B cell (primary cell): ENCODE data around the gene ERGIC1. TPM values are rescaled to one million over a fixed set of nuclear protein-coding genes. Genes with fewer than 3 reads are reported as not detected.

Experiments used
- ATAC-seq: fragments of 200-7000 bp; cut with Tn5 transposase; one replicate; pipeline ENCODE4 v1.10.0; 2021; ENCODE audit warnings: low read depth, mild to moderate bottlenecking, moderate number of reproducible peaks, moderate library complexity
- CTCF ChIA-PET: fragments of 350-600 bp; sonication (Branson Sonifier 250); formaldehyde crosslinking; loops from one replicate; lab custom pipeline; 2021; ENCODE audit warnings: antibody characterized with exemption, inconsistent platforms; lab: Charles Lee
- POLR2A ChIA-PET: fragments of 350-600 bp; sonication (Branson Sonifier 250); formaldehyde crosslinking; loops from one replicate; lab custom pipeline; 2021; ENCODE audit warnings: antibody characterized with exemption; lab: Charles Lee
- DNase-seq: peaks from one replicate; pipeline ENCODE4 v3.0.0; 2013
- H2AFZ ChIP-seq: 2 replicates; pipeline ENCODE4 v1.6.1; 2012; ENCODE audit warnings: mild to moderate bottlenecking, low read depth, low read length; ENCODE audit not compliant: insufficient read depth, poor library complexity, severe bottlenecking
- H3K27ac ChIP-seq, 2 donors: 1 replicate in 1 of 2; 2 replicates in 1 of 2; pipeline ENCODE4 v1.5.1; 2012 to 2013; ENCODE audit warnings: low read length in 2 of 2, mild to moderate bottlenecking in 2 of 2, moderate library complexity in 1 of 2
- H3K27me3 ChIP-seq, 4 experiments: fragments of 200-600 bp in 1 of 4; sonication (generic) in 1 of 4; replicated peaks in 1 of 4; 1 replicate in 2 of 4; 2 replicates in 2 of 4; pipeline versions ENCODE4 v1.6.1 to v1.7.0; 2013 to 2016; ENCODE audit warnings: low read length in 3 of 4, mild to moderate bottlenecking in 2 of 4, mixed read lengths in 1 of 4, moderate library complexity in 1 of 4; ENCODE audit not compliant: insufficient read depth in 4 of 4, control insufficient read depth in 3 of 4; ENCODE audit errors: control extremely low read depth in 1 of 4
- H3K36me3 ChIP-seq, 2 experiments: replicated peaks in 1 of 2; 1 replicate in 1 of 2; 2 replicates in 1 of 2; pipeline versions ENCODE4 v1.6.1 to v1.7.1; 2013; ENCODE audit warnings: low read length in 1 of 2; ENCODE audit not compliant: insufficient read depth in 2 of 2, control insufficient read depth in 1 of 2; ENCODE audit errors: control extremely low read depth in 1 of 2, extremely low read depth in 1 of 2
- H3K4me1 ChIP-seq, 2 donors: fragments of 200-600 bp in 1 of 2; sonication (generic) in 1 of 2; 1 replicate in 1 of 2; 2 replicates in 1 of 2; pipeline versions ENCODE4 v1.5.1 to v1.6.1; 2013 to 2017; ENCODE audit warnings: low read length in 2 of 2; ENCODE audit not compliant: control insufficient read depth in 2 of 2, insufficient read depth in 2 of 2
- H3K4me2 ChIP-seq: replicated peaks from 2 replicates; pipeline ENCODE3; 2012; ENCODE audit warnings: mild to moderate bottlenecking, low read depth, low read length; ENCODE audit not compliant: poor library complexity, severe bottlenecking
- H3K4me3 ChIP-seq, 5 experiments: fragments of 200-600 bp in 1 of 5; sonication (generic) in 1 of 5; 1 replicate in 3 of 5; 2 replicates in 2 of 5; pipeline versions ENCODE4 v1.5.1 to v1.7.0; 2011 to 2016; ENCODE audit warnings: low read length in 4 of 5, mild to moderate bottlenecking in 4 of 5, low read depth in 2 of 5, control low read depth in 1 of 5, moderate library complexity in 1 of 5; ENCODE audit not compliant: insufficient read depth in 1 of 5; ENCODE audit errors: control extremely low read depth in 1 of 5, extremely low read depth in 1 of 5
- H3K79me2 ChIP-seq: fragments of 200-600 bp; sonication (generic); one replicate; pipeline ENCODE4 v1.6.0; 2016; ENCODE audit warnings: low read length; ENCODE audit not compliant: control insufficient read depth, insufficient read depth
- H3K9ac ChIP-seq: fragments of 200-600 bp; sonication (generic); 2 replicates; pipeline ENCODE4 v1.6.1; 2017; ENCODE audit warnings: mild to moderate bottlenecking, low read length, moderate library complexity
- H3K9me3 ChIP-seq, 3 donors: one replicate each; pipeline versions ENCODE4 v1.6.1 to v1.7.1; 2013; ENCODE audit warnings: low read length in 2 of 3; ENCODE audit not compliant: control insufficient read depth in 2 of 3, insufficient read depth in 1 of 3; ENCODE audit errors: control extremely low read depth in 1 of 3
- H4K20me1 ChIP-seq: 2 replicates; pipeline ENCODE4 v1.6.0; 2012; ENCODE audit warnings: mild to moderate bottlenecking, low read length; ENCODE audit not compliant: insufficient read depth, control insufficient read depth, poor library complexity, severe bottlenecking
- H3K27ac Mint-ChIP-seq: one replicate; pipeline ENCODE4 v1.8.0; 2021; ENCODE audit warnings: mixed read lengths
- H3K27me3 Mint-ChIP-seq: one replicate; pipeline ENCODE4 v1.8.0; 2021; ENCODE audit warnings: mixed read lengths
- H3K4me1 Mint-ChIP-seq: one replicate; pipeline ENCODE4 v1.8.0; 2021; ENCODE audit warnings: mixed read lengths
- H3K4me3 Mint-ChIP-seq: one replicate; pipeline ENCODE4 v1.8.0; 2021; ENCODE audit warnings: mixed read lengths
- H3K9me3 Mint-ChIP-seq: one replicate; pipeline ENCODE4 v1.8.0; 2022; ENCODE audit warnings: mixed read lengths; ENCODE audit not compliant: insufficient read depth
- EZH2 ChIP-seq: IDR thresholded peaks from 2 replicates; pipeline ENCODE4 v1.6.1; 2012; ENCODE audit warnings: borderline replicate concordance, low read depth, mild to moderate bottlenecking, moderate library complexity, low read length; ENCODE audit not compliant: insufficient read depth, poor library complexity, severe bottlenecking
- WGBS: methylation state at CpG from one replicate; pipeline ENCODE4 v1.1.5; 2013; ENCODE audit warnings: missing lambda C conversion rate; ENCODE audit not compliant: insufficient coverage; 5-methylcytosine and 5-hydroxymethylcytosine counted together
- intact Hi-C: fragments of 100-400 bp; cut with micrococcal nuclease; formaldehyde crosslinking; loops from one replicate; pipeline ENCODE4 v1.10.0; 2022
- polyA plus RNA-seq: library from polyadenylated mRNA; depleted of rRNA; stranded (reverse); fragments of >200 nt; gene quantifications from 2 replicates; pipeline ENCODE4 v1.2.3, GENCODE V29; 2012
- total RNA-seq, 2 donors: library from RNA; stranded (reverse); fragments of 120-200 nt in 1 of 2; gene quantifications; 1 replicate in 1 of 2; 2 replicates in 1 of 2; pipeline versions ENCODE4 v1.2.3 to v1.2.4, GENCODE V29; 2013 to 2022
- TF ChIP-seq, protein P1 (sequence below): fragments of 200-600 bp; IDR thresholded peaks from one replicate; pipeline ENCODE4 v1.8.0; 2022; ENCODE audit warnings: antibody characterized with exemption, mild to moderate bottlenecking

Gene ERGIC1
- total and polyA plus RNA-seq, 2 donors (not counting 1 experiment from before 2014, with no cell fraction given), result 86.3 to 140 TPM

DNA sequence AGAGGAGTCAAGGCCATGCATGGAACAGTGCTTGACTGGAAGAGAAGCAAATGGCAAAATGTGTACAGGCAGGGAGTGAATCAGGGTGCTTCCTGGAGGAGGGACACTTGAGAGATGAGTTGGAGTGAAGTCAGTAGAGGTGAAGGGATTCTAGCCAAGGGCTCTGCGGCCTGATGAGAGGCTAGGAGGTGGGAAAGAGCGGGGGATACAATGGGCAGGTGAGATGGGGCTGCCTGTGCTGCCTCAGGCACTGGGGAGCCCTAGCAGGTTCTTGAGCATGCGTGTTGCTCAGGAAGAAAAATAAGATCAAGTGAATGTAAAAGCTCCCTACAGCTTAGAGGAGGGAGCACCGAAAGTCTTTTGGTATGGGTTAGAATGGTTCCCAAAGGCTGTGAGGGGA lies 22.3 kb downstream of the ERGIC1 start:
- no peak for TF ChIP-seq EZH2
- TF ChIP-seq, protein P1, sequence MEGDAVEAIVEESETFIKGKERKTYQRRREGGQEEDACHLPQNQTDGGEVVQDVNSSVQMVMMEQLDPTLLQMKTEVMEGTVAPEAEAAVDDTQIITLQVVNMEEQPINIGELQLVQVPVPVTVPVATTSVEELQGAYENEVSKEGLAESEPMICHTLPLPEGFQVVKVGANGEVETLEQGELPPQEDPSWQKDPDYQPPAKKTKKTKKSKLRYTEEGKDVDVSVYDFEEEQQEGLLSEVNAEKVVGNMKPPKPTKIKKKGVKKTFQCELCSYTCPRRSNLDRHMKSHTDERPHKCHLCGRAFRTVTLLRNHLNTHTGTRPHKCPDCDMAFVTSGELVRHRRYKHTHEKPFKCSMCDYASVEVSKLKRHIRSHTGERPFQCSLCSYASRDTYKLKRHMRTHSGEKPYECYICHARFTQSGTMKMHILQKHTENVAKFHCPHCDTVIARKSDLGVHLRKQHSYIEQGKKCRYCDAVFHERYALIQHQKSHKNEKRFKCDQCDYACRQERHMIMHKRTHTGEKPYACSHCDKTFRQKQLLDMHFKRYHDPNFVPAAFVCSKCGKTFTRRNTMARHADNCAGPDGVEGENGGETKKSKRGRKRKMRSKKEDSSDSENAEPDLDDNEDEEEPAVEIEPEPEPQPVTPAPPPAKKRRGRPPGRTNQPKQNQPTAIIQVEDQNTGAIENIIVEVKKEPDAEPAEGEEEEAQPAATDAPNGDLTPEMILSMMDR, result no peak
- ChIA-PET POLR2A (no interaction called here), CTCF (no interaction called here)
- H3K4me1 ChIP-seq, result peaks cover 13 to 18% of the 10 kb centered on the region in 2 donors
- H4K20me1 ChIP-seq, result peaks cover 74% of the 10 kb centered on the region
- Mint-ChIP-seq H3K27me3 (no peaks in the 10 kb centered on the region), H3K4me1 (peaks cover 70% of the 10 kb centered on the region), H3K4me3 (no peak overlapping the region), H3K9me3 (no peaks in the 10 kb centered on the region), H3K27ac (peak overlapping the region; percentile 68)
- DNase-seq (no peak), ATAC-seq (no peak)
- H3K27me3 ChIP-seq, result no peaks in the 10 kb centered on the region
- peak overlapping the region in 1 of 2 donors; percentile 33 for H3K27ac ChIP-seq
- peaks cover 99% of the 10 kb centered on the region for H3K79me2 ChIP-seq
- intact Hi-C loops, result no loop called here
- no peaks in the 10 kb centered on the region for H3K9me3 ChIP-seq
- 98% methylated on average over 4 of the region's 4 CpGs for WGBS
- H3K4me2 ChIP-seq, result no peak overlapping the region
- no peak overlapping the region for H3K4me3 ChIP-seq
- peaks cover 0 to 31% of the 10 kb centered on the region in 2 experiments for H3K36me3 ChIP-seq
- H2AFZ ChIP-seq, result no peak overlapping the region
- no peak overlapping the region for H3K9ac ChIP-seq

DNA sequence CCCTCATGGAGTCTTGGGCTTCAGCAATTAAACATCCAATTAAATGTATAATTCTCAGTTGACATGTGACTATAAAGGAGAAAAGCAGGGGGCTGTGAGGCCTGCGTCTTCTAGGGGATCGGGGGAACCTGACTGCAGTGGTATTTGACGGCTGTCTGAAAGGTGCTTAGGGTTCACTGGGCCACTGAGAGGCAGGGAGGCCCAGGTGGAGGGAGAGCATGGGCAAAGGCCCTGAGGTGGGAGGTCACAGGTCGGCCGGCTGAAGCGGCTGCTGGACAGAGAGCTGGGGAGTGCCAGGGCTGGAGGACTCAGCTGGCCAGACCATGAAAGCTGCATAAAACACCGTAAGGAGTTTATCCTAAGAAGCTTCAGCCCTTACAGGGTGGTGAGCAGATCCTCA lies 23.9 kb downstream of the ERGIC1 start:
- CTCF ChIA-PET, result interaction anchor here (1.2 kb wide), 1 partner anchor 74 kb away, joined by 3 read pairs; no protein-coding TSS in a partner anchor

More for the DNA sequence above, 23.9 kb downstream of the ERGIC1 start:
- Histone ChIP-seq H3K4me1 (peaks cover 10 to 19% of the 10 kb centered on the region in 2 donors), H3K9me3 (no peaks in the 10 kb centered on the region), H3K27ac (no peak overlapping the region), H3K27me3 (no peaks in the 10 kb centered on the region), H3K9ac (no peak overlapping the region), H4K20me1 (peaks cover 59% of the 10 kb centered on the region), H3K79me2 (peaks cover 99% of the 10 kb centered on the region), H3K4me2 (no peak overlapping the region), H2AFZ (no peak overlapping the region), H3K36me3 (peaks cover 0 to 31% of the 10 kb centered on the region in 2 experiments), H3K4me3 (no peak overlapping the region)
- TF ChIP-seq, protein P1, result no peak
- TF ChIP-seq EZH2, result no peak
- no peaks in the 10 kb centered on the region for H3K9me3 Mint-ChIP-seq
- H3K4me1 Mint-ChIP-seq, result peaks cover 64% of the 10 kb centered on the region
- intact Hi-C loops, result no loop called here
- DNase-seq (no peak), ATAC-seq (no peak)
- POLR2A ChIA-PET, result no interaction called here
- peak overlapping the region; percentile 60 for H3K27ac Mint-ChIP-seq
- 99% methylated on average over 7 of the region's 7 CpGs for WGBS
- H3K4me3 Mint-ChIP-seq, result no peak overlapping the region
- no peaks in the 10 kb centered on the region for H3K27me3 Mint-ChIP-seq
